ENCODE data around the gene AASDH. TPM values are rescaled to one million over a fixed set of nuclear protein-coding genes. Genes with fewer than 3 reads are reported as not detected.
A peak's percentile ranks its signal among the peaks of the same experiment; 100 is the strongest.

AASDH gene
- total and polyA plus RNA-seq, 2 of the 13 experiments (the other 11 are each of a cell fraction or from before 2014, with no cell fraction given) = 12.6 to 14.1 TPM

DNA sequence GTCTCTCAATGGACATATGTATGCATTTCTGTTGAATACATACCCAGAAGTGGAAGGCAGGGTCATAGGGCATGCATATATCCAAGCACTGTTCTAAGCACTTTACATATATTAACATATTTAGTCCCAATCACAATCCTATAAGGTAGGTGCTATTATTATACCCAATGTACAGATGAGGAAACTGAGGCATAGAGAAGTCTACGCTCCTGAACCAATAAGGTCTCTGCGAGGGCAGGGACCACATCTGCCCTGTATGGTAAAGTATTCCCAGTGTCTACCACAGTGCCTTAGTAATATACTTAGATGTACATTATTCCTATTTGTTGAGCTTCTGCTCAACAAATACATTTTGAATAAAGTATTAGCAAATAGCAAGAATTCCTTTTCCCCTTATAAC is 42.9 kb upstream of the AASDH start:
- DNase-seq (ENCODE audit: low spot score) (no peak), FAIRE-seq (no peak), ATAC-seq (no peak)
- H2AFZ ChIP-seq (ENCODE audit: low read length) = no peak overlapping the region
- in situ Hi-C loops (cut with HindIII; ENCODE audit: extremely low pct_ligation_motif_present, low pct_unique_long_range_greater_than_20kb) = no loop called here
- H3K4me3 ChIP-seq (replicated peaks in 1 of 3; ENCODE audit: insufficient read depth in 1 of 3, low read depth in 2 of 3, low read length in 3 of 3) = no peak overlapping the region
- WGBS (ENCODE audit: low lambda C conversion rate) = 100% methylated on average over 2 of the region's 2 CpGs
- peaks cover 59% of the 10 kb centered on the region for H3K4me1 ChIP-seq (ENCODE audit: insufficient read depth, low read length)
- H3K4me2 ChIP-seq (ENCODE audit: low read depth, low read length) = peak overlapping the region; percentile 6; the same call in 1 of the 2 replicates
- BruUV-seq (replicated peaks) = no TSS peak
- no peak for TF ChIP-seq FOXP1 (IDR thresholded peaks at IDR 0.05)
- no peak for TF ChIP-seq FOXP1 (CRISPR knock-in tag; IDR thresholded peaks at IDR 0.05)
- TF ChIP-seq KDM2A (CRISPR knock-in tag; IDR thresholded peaks at IDR 0.05; ENCODE audit: borderline replicate concordance, low read depth) = no peak
- TF ChIP-seq THAP11 (CRISPR knock-in tag; IDR thresholded peaks at IDR 0.05) = no peak
- peak; percentile 76 for TF ChIP-seq ZNF629 (CRISPR knock-in tag; conservative IDR thresholded peaks at IDR 0.05)
- TF ChIP-seq ZNF761 (CRISPR knock-in tag; conservative IDR thresholded peaks at IDR 0.05) = no peak
- TF ChIP-seq, protein P1, sequence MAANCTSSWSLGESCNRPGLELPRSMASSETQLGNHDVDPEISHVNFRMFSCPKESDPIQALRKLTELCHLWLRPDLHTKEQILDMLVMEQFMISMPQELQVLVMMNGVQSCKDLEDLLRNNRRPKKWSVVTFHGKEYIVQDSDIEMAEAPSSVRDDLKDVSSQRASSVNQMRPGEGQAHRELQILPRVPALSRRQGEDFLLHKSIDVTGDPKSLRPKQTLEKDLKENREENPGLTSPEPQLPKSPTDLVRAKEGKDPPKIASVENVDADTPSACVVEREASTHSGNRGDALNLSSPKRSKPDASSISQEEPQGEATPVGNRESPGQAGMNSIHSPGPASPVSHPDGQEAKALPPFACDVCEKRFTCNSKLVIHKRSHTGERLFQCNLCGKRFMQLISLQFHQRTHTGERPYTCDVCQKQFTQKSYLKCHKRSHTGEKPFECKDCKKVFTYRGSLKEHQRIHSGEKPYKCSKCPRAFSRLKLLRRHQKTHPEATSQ (CRISPR knock-in tag; IDR thresholded peaks at IDR 0.05; ENCODE audit: borderline replicate concordance) = no peak
- TF ChIP-seq ZNF619 (CRISPR knock-in tag; IDR thresholded peaks at IDR 0.05) = no peak
- no peak for TF ChIP-seq CHD4 (IDR thresholded peaks at IDR 0.05; ENCODE audit: borderline replicate concordance, low read length)
- H3K27me3 ChIP-seq (ENCODE audit: control insufficient read depth in 1 of 2, insufficient read depth in 2 of 2, low read length in 2 of 2) = no peaks in the 10 kb centered on the region
- H3K9ac ChIP-seq (ENCODE audit: insufficient read depth, low read depth, low read length) = no peak overlapping the region
- H3K27ac ChIP-seq (ENCODE audit: extremely low read length, insufficient read depth, low read length) = no peak overlapping the region
- POLR2A ChIA-PET = no interaction called here
- no peaks in the 10 kb centered on the region; a peak in 1 of 5 replicates for H3K36me3 ChIP-seq (replicated peaks in 1 of 2; ENCODE audit: control insufficient read depth in 1 of 2, insufficient read depth in 2 of 2, low read length in 2 of 2)
- peaks cover 95% of the 10 kb centered on the region for H3K79me2 ChIP-seq (ENCODE audit: insufficient read depth, low read length)
- peaks cover 27% of the 10 kb centered on the region; the same call in 1 of the 2 replicates for H4K20me1 ChIP-seq (ENCODE audit: insufficient read depth, low read length)
- intact Hi-C loops (cut with micrococcal nuclease; ENCODE audit: unreplicated experiment) = no loop called here
- CTCF ChIA-PET (ENCODE audit: low intra/inter-chr PET ratio, low total read pairs) = no interaction called here
- no peaks in the 10 kb centered on the region for H3K9me3 ChIP-seq (ENCODE audit: low read length)

All from HepG2 (cell line).